Umbilical cord (tissue), 2 donors: ENCODE data around the gene TBC1D24. TPM values are rescaled to one million over a fixed set of nuclear protein-coding genes. Genes with fewer than 3 reads are reported as not detected.

ENCODE experiments used
- DNase-seq: peaks from one replicate; pipeline ENCODE4 v3.0.0-alpha.2; 2015; ENCODE audit warnings: low spot score
- total RNA-seq: library from RNA; depleted of rRNA; stranded (reverse); fragments of >200 nt; gene quantifications from one replicate; pipeline ENCODE4 v1.2.3, GENCODE V29; 2014; ENCODE audit warnings: low replicate concordance; ENCODE audit not compliant: insufficient read depth

The TBC1D24 gene
- total RNA-seq, 1 donor from 2014 or later = 9.6 TPM

DNA sequence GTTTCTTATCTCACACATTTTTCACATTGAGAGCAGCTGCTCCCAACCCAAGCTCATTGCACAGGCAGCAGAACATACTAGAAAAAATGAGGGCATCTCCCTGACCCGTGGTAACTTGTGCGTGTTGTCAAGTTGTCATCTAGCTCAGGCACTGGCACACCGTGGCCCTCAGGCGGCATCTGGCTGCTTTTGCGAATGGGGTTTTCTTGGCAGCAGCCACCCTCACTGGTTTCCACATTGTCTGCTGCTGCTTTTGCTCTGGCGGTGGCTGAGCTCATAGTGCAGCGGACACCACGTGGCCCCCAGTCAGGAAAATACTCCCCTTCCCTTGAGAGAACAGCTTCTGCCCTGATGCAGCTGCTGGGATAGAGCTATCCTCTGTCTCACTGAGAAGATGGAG is 24.4 kb upstream of the TBC1D24 start:
- no peak for DNase-seq

DNA sequence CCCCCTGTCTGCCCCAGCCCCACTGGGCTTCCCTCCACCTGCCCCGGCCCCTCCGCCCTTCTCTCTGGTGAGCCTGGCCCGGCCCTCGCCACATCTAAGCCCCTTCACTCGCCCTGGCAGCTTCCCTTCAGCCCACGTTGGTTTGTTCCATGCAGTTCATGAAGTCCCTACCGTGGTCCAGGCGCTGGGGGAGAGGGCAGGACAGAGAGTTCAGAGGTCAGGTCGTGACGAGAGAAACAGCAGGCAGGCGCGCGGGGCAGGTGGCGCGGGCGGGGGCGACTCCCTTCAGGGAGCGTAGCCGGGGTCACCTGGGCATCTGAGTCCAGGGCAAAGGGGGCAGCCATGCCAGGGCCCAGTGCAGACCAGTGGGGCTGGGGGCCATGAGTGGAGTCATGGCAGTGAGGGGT is 23.9 kb upstream of the TBC1D24 start:
- DNase-seq = no peak

DNA sequence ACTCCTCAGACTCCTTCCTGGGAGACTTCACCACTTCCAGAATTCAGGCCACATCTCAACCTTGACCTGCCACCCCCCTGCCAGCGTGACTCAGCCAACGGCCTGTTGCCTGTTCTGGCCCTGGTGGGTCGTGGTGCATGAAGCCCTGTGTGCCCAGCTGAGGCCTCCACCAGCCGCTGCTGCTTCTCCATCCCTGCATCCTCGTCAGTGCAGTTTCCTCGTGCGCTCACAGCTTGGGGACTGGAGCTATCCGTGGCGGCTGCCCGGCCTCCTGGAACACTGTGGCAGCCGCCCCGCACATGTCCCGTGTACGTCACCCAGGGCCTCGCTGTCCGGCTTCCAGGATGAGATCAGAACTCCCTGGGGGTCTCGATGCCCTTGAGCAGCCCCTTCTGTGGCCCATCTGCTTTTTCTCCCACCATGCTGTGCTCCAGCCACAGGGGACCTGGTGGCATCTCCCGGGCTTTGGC is 23.0 kb upstream of the TBC1D24 start:
- DNase-seq = no peak

DNA sequence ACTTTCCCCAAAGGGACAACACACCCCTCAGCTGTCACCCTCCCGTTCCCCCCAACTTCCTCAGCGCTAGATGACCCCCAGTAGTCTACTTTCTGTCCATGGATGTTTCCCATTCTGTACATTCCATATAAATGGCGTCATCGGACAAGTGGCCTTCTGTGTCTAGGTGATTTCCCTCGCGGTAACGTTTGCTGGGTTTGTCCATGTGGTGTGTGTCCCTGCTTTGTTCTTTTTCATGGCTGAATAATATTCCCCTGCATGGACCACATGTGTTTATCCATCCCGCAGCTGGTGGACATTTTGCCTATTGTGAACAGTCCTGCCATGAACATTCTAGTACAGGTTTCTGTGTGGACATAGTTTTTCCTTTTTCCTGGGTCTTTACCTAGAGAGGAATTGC is 22.3 kb upstream of the TBC1D24 start:
- no peak for DNase-seq

DNA sequence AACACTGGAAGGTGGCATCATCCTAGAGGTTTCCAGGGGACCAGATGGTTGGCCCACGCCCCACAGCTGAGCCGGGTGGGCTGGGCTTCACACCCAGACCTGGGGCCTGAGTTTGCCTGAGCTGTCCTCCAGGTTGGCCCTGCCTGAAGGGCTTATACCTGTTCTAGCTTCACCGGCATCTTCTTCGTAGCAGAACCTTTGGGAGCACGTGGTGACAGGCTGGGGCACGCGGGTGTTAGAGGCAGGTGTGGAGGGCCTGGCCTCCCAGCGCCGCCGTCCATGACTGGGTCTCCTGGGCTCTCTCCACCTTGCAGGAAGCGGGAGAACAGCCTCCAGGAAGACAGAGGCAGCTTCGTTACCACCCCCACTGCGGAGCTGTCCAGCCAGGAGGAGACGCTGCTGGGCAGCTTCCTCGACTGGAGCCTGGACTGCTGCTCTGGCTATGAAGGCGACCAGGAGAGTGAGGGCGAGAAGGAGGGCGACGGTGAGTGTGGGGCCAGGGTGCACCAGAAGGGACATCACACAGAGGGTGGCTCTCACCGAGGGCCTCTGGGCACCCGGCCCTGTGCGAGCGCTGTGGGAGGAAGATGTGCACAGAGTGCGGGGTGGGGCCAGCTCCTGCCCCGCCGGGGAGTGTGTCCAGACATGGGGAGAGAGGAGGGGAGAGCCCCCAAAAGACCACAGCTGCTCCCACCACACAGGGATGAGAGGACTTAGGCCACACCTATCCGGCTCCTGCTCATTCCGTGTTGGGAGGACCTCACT is 19.7 kb upstream of the TBC1D24 start:
- DNase-seq = no peak

DNA sequence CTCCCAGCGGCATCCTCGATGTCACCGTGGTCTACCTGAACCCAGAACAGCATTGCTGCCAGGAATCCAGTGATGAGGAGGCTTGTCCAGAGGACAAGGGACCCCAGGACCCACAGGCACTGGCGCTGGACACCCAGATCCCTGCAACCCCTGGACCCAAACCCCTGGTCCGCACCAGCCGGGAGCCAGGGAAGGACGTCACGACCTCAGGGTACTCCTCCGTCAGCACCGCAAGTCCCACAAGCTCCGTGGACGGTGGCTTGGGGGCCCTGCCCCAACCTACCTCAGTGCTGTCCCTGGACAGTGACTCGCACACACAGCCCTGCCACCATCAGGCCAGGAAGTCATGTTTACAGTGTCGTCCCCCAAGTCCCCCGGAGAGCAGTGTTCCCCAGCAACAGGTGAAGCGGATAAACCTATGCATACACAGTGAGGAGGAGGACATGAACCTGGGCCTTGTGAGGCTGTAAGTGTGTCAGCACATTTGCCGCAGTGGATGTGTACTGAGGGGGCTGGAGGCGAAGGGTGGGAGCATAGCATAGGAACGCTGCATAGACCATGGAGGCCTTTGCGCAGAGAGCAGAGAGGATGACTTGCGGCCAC is 18.3 kb upstream of the TBC1D24 start:
- no peak for DNase-seq

DNA sequence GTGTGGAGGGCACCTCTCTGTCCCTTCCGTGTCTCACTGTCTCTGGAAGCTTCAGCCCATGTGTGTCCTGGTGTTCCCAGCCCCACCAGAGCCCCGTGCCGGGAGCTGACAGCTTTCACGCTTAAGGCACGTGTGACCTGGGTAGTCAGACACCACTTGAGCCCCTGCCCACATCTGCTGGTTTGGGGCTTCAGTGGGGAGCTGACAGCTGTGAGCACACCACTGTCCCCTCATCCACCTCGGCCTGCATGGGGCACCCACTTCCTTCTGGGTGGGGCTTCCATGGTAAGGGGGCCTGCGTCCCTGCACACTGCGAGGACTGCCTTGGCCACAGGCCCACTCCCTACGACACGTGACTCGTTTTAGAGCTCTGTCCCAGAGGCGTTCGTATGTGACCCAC is 17.7 kb upstream of the TBC1D24 start:
- DNase-seq = no peak

DNA sequence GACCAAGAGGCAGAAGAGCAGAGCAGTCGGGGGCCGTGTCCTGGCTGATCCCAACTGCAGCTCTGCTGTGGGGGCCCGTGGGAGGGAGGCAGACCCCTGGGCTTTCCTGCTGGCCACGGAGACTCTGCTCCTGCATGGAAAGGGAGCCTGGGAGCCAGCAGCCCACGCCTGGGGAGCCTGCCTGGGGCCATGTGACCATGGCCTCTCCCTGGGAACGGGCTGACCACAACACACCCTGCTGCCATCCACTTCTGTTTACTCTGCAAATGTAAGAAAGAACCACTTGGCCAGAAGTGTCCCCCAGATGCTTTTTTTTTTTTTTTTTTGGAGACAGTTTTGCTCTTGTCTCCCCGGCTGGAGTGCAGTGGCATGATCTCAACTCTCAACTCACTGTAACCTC is 17.0 kb upstream of the TBC1D24 start:
- DNase-seq = no peak

DNA sequence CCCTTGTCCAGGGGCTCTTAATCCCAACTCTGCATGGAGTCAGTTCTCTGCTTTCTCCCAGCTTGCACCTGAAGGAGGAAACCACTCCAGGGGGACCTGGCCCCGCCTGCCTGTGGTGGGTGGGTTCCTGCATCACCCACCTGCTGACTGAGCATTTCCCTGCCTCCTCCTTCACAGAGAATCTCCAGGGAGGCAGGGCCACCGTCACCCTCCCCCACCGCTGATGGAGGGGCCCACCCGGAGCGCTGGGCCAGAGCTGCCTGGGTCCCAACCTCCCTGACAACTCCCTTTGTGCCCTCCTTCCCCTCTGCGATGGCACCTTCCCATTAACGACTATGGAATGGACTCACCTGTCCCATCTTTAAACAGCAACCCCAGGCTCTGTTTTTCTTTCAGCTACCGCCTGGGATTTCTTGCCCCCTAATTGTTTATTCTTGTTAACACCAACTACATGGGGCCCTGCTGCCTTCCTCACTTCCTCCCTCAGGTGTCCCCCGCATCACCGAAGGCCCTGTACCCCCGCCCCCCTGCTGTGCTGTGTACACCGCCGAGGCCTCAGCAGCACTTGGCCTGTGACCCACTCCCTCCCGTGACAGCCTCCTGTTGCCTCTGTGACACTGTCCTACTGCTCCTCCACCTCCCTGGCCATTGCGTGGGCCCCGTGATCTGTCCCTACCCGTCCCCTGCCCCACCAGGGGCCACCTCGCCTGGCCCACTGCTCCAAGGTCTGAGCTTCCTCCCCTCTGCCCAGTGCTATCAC is 15.9 kb upstream of the TBC1D24 start:
- no peak for DNase-seq

DNA sequence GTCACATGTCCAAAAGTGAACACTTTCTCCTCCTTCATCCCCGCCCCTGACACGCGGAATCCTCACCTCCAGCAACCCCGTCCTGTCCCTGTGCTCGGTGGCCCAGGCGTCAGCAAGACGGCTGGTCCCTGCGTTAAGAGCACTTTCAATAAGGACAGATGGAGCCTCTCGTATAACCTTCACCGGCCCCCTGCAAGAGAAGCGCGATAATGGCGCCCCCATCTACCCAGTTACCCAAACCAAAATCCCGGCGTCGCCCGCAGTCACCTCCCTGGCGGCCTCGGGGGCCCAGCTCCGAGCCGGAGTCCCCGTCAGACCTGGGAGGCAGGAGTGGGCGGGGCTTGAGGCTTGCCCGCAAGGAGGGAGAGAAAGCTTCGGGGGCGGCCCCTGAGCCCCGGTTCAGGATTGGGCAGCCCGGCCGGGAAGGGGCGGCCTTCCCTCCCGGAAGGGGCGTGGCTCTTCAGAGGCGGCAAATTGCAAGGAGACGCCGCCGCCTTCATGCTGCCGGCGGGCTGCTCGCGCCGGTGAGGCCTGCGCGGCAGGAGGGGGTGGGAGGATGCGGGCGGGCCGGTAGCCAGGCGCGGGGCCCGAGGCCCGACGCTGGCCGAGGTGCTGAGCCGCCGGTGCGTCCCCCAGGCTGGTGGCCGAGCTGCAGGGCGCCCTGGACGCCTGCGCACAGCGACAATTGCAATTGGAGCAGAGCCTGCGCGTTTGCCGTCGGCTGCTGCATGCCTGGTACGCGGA is 15.1 kb upstream of the TBC1D24 start, which contains the start of gene TEDC2:
Gene TEDC2 (plus strand): TSS at position 463 of the 744 bp plus-strand sequence. CDS start 36 bp downstream, at position 499.
- peak; percentile 98 for DNase-seq

DNA sequence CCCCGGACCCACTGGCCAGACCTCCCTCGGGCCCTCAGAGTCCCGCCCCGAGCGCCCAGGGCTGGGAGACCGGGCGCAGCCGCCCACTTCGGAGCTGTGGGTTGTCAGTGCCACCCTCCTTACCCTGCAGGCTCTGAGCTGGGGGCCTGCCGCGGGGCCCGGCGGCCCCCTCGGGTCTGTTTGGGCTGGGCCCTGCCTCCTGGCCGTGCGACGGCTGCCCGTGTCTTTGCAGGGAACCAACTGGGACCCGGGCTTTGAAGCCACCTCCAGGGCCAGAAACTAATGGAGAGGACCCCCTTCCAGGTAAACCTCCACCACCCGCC is 14.6 kb upstream of the TBC1D24 start:
- no peak for DNase-seq

DNA sequence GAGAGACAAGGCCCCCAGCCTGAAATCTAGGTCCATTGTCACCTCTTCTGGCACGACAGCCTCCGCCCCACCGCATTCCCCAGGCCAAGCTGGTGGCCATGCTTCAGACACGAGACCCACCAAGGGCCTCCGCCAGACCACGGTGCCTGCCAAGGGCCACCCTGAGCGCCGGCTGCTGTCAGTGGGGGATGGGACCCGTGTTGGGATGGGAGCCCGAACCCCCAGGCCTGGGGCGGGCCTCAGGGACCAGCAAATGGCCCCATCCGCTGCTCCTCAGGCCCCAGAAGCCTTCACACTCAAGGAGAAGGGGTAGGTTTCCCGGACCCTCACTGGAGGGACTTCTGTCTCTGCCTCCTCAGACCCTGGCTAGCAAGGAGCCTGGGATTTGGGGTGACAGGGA is 14.0 kb upstream of the TBC1D24 start:
- no peak for DNase-seq

DNA sequence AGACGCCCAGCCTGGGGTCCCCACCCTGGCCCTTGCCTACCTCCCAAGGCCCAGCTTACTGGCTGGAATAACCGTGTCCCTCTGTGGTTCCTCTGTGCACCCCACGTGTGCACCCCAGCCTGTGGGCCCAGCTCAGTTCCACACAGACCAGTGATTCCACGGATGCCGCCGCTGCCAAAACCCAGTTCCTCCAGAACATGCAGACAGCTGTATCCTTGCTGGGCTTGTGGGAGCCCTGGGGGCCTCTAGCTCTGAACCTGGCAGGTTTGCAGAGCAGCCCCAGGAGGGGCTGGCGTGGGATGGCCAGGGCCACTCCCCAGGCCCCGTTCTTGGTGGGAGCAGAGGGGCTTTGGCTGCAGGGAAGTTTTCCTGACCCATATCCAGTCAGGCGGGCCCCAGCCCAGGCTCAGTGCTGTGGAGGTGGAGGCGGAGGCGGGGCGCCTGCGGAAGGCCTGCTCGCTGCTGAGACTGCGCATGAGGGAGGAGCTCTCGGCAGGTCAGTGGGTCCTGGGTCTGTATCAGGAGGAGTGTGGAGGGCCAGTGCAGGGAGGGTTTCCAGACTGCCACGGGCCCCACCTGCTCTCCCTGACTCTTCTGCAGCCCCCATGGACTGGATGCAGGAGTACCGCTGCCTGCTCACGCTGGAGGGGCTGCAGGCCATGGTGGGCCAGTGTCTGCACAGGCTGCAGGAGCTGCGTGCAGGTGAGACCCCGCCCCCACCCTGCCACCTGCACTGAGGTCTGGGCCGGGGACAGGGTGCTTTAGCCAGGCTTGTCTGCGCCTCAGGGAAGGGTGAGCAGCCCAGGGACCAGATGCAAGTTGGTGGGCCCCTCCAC is 12.7 kb upstream of the TBC1D24 start:
- DNase-seq = no peak

DNA sequence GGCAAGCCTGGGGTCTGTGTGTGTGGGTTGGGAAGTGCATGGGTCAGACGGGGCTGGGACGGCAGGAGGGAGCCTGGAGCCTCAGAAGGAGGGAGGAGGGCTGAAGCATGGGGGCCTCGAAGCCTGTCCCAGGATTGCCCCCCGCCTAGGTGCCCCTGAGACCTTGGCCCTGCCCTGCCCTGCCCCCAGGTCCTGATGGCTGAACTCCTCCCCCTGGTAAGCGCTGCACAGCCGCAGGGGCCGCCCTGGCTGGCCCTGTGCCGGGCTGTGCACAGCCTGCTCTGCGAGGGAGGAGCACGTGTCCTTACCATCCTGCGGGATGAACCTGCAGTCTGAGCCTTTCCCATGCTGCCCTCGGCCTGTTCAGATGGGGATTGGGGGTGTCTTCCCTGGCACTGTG is 10.6 kb upstream of the TBC1D24 start:
- DNase-seq = no peak

DNA sequence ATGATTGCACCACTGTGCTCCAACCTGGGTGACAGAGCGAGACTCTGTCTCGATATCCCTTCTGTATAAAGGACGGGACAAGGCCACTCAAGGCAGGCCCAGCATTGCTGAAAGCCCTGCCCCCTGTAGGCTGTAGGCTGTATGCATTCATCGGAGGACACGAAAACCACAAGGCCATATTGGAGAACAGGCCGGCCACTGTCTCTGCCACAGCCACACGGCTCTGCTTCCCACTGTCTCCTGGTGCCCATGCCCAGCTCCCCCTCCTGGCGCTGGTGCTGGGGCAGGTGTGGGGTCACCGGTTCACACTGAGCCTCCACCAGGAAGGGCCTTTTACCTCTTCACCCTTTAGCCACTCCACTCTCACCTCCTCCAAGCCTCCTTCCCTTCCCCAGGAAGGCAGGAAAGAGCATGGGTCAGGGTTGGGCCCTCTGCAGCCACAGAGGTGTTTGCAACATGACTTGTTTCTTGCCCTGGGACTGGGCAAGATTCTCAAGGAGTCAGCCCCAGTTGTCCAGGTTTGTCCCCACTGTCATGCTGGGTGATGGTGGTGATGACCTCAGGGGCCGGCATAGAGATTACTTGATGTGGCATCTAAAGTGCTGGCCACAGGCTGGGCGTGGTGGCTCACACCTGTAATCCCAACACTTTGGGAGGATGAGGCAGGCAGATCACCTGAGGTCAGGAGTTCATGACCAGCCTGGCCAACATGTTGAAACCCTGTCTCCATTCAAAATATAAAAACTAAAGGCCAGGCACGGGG is 9.1 kb upstream of the TBC1D24 start:
- no peak for DNase-seq

DNA sequence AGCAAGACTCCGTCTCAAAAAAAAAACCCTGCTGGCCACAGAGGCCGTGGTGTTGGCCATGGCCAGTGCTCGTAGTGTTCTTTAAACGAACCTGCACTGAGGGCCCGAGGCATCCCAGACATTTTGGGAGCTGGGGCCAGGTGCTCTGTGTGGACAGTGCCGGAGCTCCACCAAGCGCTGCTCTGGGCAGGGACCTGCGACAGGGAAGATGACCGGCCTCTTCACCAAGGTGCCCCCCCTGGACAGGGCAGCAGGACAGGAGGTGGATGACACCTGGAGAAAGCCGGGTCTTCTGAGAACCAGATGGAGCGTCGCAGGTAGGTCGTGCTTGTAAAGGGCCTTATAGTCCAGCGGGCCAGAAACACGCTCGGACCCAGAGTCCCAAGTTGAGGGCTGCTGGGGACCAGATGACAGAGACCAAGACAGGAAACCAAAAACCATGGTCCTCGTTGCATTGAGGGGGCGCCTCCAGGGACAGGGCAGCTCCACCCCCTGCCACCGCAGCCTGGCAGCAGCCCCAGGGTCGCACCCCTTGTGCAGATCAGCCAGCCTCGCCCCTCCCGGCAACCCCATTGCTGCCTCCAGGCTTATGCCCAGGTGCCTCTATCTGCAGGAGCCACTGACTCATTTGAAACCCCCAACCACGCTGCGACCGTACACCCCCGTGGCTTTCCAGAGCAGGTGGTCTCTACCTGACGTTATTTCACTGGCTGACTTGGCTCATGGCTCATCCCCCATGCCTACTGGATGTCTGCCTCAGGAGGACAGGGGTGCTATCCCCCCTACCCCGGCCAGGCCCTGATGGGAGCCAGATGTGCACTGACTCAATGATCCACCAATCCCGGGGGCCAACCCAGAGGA is 8.0 kb upstream of the TBC1D24 start:
- no peak for DNase-seq

DNA sequence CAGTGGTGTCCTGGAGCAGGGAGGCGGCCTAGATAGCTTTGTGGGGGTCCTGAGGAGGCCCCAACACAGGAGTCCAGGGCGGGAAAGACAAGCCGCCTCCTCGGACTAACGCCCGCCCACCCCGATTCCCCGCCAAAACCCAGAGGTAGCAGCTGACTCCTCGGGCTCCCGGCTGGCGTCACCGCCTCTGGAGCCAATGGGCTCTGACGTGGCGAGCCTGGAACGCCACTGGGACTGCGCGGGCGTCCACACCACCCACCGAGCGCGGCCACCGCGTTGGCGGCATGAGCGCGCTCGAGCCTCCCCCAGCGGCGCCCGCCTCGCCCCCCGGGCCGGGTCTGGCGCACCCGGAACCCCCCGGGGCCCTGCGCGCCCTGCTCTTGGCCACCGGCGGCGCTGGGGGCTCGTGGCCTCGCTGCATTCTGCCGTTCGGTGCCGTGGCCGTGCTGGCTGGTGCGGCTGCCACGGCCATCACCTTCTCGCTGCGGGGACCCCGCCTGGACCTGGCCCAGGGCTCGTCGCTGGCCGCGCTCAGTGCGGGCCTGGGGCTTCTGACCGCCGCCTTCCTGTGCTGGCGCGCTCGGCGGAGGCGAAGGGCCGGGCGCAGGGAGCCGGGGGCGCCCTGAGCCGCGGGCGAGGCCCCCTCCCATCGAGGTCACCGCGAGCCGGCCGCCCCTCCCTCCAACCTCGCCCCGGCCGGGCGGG is 7.2 kb upstream of the TBC1D24 start:
- peak; percentile 82 for DNase-seq

DNA sequence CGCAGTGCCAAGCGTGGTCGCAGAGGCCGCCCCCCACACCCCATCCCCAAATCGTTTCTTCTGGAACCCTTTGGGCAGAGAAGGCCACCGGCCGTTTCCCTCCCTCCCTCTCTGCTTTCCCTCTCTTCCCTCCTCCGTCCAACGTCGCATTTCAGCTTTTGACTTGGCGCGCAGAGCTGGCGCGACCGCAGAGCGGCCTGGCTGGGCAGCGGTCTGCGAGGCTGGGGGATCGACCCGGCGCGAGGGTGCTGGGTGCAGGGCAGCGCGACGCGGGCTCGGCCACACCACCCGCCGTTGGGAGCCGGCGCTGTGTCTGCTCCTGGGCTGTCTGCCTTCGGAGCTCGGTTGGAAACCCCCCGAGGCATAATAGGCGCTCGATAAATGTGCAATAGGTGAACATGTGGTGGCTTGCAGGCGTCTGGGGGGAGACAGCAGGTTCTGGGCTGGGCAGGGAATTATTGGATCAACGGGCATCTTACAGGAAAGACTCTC is 6.6 kb upstream of the TBC1D24 start:
- DNase-seq = peak; percentile 51
